Head of caudate nucleus (tissue), 42 donors: ENCODE data around the gene SPAG16.

ENCODE experiments used
- DNase-seq, 42 donors: peaks; one replicate each; pipeline versions ENCODE4 v3.0.0 to v3.0.0-alpha.2; 2020 to 2021; ENCODE audit warnings: mixed read lengths in 7 of 42
- intact Hi-C: fragments of 100-400 bp; cut with DNase I; formaldehyde crosslinking; loops from one replicate; pipeline ENCODE4 v1.15.0; 2022

SPAG16 gene

GRCh38 chr2:214246417-214246816, 962.2 kb downstream of the SPAG16 start:
- no peak for DNase-seq
- intact Hi-C loops: no loop called here

- intact Hi-C loops: no loop called here
- no peak for DNase-seq
Observed at GRCh38 chr2:214247531-214247930, 963.3 kb downstream of the SPAG16 start.

GRCh38 chr2:214255046-214255445, 970.8 kb downstream of the SPAG16 start:
- DNase-seq: no peak

GRCh38 chr2:214261683-214262082, 977.4 kb downstream of the SPAG16 start:
- DNase-seq: no peak
- intact Hi-C loops: no loop called here

More at GRCh38 chr2:214255046-214255445, 970.8 kb downstream of the SPAG16 start:
- intact Hi-C loops: no loop called here

- intact Hi-C loops: no loop called here
- no peak for DNase-seq
Observed at GRCh38 chr2:214264171-214264570, 979.9 kb downstream of the SPAG16 start.

- no peak for DNase-seq
- intact Hi-C loops: no loop called here
Observed at GRCh38 chr2:214265991-214266489, 981.8 kb downstream of the SPAG16 start.

GRCh38 chr2:214277880-214278279, 993.6 kb downstream of the SPAG16 start:
- DNase-seq: no peak
- intact Hi-C loops: no loop called here

- no peak for DNase-seq
- intact Hi-C loops: no loop called here
Observed at GRCh38 chr2:214286011-214286410, 1001.7 kb downstream of the SPAG16 start.

- intact Hi-C loops: no loop called here
- DNase-seq: no peak
Observed at GRCh38 chr2:214293593-214293992, 1009.3 kb downstream of the SPAG16 start.

GRCh38 chr2:214294426-214294825, 1010.2 kb downstream of the SPAG16 start:
- DNase-seq: no peak
- intact Hi-C loops: no loop called here

- intact Hi-C loops: no loop called here
- no peak for DNase-seq
Observed at GRCh38 chr2:214297423-214297822, 1013.2 kb downstream of the SPAG16 start.

GRCh38 chr2:214310319-214310718, 1026.1 kb downstream of the SPAG16 start:
- peak in 10 of 42 donors; percentile 5 to 68 (median 18) for DNase-seq
- intact Hi-C loops: no loop called here

- DNase-seq: no peak
- intact Hi-C loops: no loop called here
Observed at GRCh38 chr2:214311031-214311533, 1026.8 kb downstream of the SPAG16 start.

- intact Hi-C loops: no loop called here
- no peak for DNase-seq
Observed at GRCh38 chr2:214311931-214312749, 1027.9 kb downstream of the SPAG16 start.

GRCh38 chr2:214315324-214315723, 1031.1 kb downstream of the SPAG16 start:
- DNase-seq: no peak
- intact Hi-C loops: no loop called here

- intact Hi-C loops: no loop called here
- DNase-seq: no peak
Observed at GRCh38 chr2:214320211-214320610, 1035.9 kb downstream of the SPAG16 start.

GRCh38 chr2:214322662-214323061, 1038.4 kb downstream of the SPAG16 start:
- intact Hi-C loops: no loop called here
- peak in 5 of 42 donors; percentile 14 to 56 (median 22) for DNase-seq

- intact Hi-C loops: no loop called here
- no peak for DNase-seq
Observed at GRCh38 chr2:214325404-214325803, 1041.1 kb downstream of the SPAG16 start.

GRCh38 chr2:214328941-214329340, 1044.7 kb downstream of the SPAG16 start:
- intact Hi-C loops: no loop called here
- DNase-seq: peak; percentile 14 to 95 (median 80)

GRCh38 chr2:214341646-214342045, 1057.4 kb downstream of the SPAG16 start:
- DNase-seq: no peak
- intact Hi-C loops: no loop called here

- DNase-seq: no peak
- intact Hi-C loops: no loop called here
Observed at GRCh38 chr2:214358506-214358905, 1074.2 kb downstream of the SPAG16 start.
